Measurements from ENCODE around the gene RHOB. TPM values are rescaled to one million over a fixed set of nuclear protein-coding genes. Genes with fewer than 3 reads are reported as not detected.

Gene RHOB
- total and polyA plus RNA-seq, 2 of the 13 experiments (the other 11 are each of a cell fraction or from before 2014, with no cell fraction given) = 192 to 268 TPM

DNA sequence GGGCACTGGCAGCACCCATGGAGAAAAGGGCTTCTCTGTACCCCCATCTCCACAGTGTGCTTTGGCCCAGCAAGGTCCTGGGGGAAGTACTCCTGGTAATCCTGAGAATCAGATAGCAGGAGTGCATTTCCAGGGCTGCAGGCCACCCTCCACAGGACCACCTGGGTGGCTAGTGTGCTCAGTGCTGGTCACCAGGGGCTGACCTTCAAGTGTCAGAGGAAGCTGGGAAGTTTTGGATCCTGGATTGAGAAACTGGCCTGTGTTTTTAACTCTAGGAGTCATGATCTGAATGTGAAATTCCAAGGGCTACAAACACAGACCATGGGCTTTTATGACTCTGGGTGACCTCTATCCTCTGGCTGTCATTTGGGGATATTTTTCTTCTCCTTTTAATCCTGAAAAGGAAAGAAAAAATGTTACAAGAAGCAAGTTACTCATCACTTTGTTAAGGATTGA is 9.3 kb downstream of the RHOB start (continued):
- no peak for TF ChIP-seq ZNF280D (CRISPR knock-in tag; IDR thresholded peaks at IDR 0.05)
- no peak for TF ChIP-seq KLF12 (CRISPR knock-in tag; IDR thresholded peaks at IDR 0.05; ENCODE audit: borderline replicate concordance)
- no peak for TF ChIP-seq ZEB1 (IDR thresholded peaks at IDR 0.05; ENCODE audit: insufficient replicate concordance, low read depth)
- TF ChIP-seq, protein P1, sequence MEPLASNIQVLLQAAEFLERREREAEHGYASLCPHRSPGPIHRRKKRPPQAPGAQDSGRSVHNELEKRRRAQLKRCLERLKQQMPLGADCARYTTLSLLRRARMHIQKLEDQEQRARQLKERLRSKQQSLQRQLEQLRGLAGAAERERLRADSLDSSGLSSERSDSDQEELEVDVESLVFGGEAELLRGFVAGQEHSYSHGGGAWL (CRISPR knock-in tag; IDR thresholded peaks at IDR 0.05) = no peak
- TF ChIP-seq, protein P2, sequence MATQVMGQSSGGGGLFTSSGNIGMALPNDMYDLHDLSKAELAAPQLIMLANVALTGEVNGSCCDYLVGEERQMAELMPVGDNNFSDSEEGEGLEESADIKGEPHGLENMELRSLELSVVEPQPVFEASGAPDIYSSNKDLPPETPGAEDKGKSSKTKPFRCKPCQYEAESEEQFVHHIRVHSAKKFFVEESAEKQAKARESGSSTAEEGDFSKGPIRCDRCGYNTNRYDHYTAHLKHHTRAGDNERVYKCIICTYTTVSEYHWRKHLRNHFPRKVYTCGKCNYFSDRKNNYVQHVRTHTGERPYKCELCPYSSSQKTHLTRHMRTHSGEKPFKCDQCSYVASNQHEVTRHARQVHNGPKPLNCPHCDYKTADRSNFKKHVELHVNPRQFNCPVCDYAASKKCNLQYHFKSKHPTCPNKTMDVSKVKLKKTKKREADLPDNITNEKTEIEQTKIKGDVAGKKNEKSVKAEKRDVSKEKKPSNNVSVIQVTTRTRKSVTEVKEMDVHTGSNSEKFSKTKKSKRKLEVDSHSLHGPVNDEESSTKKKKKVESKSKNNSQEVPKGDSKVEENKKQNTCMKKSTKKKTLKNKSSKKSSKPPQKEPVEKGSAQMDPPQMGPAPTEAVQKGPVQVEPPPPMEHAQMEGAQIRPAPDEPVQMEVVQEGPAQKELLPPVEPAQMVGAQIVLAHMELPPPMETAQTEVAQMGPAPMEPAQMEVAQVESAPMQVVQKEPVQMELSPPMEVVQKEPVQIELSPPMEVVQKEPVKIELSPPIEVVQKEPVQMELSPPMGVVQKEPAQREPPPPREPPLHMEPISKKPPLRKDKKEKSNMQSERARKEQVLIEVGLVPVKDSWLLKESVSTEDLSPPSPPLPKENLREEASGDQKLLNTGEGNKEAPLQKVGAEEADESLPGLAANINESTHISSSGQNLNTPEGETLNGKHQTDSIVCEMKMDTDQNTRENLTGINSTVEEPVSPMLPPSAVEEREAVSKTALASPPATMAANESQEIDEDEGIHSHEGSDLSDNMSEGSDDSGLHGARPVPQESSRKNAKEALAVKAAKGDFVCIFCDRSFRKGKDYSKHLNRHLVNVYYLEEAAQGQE (IDR thresholded peaks at IDR 0.05; ENCODE audit: borderline replicate concordance in 1 of 2, low read depth in 1 of 2, low read length in 2 of 2) = no peak
- TF ChIP-seq MAX (IDR thresholded peaks at IDR 0.05) = no peak
